GM12878 (cell line): ENCODE measurements around the gene RAB7B.

Experiments used
- BRCA1 ChIP-seq: IDR thresholded peaks from 2 replicates; pipeline ENCODE4 v1.6.1; 2011; ENCODE audit warnings: low read depth, low read length, improper control_type of control experiment
- GABPA ChIP-seq: IDR thresholded peaks from 2 replicates; pipeline ENCODE4 v1.6.1; 2014; ENCODE audit warnings: antibody characterized with exemption, low read depth, mild to moderate bottlenecking, inconsistent platforms
- TF ChIP-seq, protein P1 (sequence below): fragments of 450-650 bp; IDR thresholded peaks from 2 replicates; pipeline ENCODE4 v1.6.1; 2016; ENCODE audit warnings: mild to moderate bottlenecking

DNA sequence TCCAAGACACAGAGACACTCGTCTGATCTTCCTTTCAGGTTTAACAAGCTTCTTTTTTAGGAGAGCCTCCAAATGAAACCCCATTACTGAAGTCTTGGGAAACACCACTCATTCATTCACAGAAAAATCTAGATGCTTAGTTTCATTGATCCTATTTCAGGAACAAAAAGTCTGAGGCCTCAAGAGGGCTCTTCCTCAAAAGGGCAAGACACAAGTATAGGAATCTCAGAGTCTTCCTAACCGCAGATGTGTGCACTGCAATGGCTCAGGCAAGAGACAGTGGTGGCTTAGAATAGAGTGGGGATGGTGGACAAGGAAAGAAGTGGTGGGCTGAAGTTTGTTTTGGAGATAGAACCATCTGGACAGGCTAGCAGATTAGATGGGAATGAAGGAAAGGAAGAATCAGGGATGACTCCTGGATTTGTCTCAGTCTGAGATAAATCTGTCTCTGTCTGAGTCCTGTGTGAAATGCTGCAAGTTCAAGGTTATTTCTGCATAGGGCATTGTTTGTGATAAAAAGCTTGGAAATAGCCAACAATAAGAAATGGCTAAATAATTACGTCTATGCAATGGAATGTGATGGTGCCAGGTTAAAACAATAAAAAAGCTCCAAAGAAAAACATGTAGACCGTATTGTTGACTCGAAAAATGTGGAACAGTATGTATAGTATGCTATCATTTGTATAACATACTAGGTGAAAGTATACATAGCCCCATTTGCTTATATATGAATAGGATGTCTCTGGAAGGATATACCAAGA is 29.4 kb upstream of the RAB7B start:
- TF ChIP-seq BRCA1 (no peak), GABPA (no peak)
- TF ChIP-seq, protein P1, sequence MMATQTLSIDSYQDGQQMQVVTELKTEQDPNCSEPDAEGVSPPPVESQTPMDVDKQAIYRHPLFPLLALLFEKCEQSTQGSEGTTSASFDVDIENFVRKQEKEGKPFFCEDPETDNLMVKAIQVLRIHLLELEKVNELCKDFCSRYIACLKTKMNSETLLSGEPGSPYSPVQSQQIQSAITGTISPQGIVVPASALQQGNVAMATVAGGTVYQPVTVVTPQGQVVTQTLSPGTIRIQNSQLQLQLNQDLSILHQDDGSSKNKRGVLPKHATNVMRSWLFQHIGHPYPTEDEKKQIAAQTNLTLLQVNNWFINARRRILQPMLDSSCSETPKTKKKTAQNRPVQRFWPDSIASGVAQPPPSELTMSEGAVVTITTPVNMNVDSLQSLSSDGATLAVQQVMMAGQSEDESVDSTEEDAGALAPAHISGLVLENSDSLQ = no peak
